Stimulated activated CD8-positive, alpha-beta memory T cell treated with anti-CD3 and anti-CD28 coated beads, Interleukin-7, amount 100 ng/mL, for 24 hours (primary cell): ENCODE measurements around the gene SLC36A2.
A peak's percentile ranks its signal among the peaks of the same experiment; 100 is the strongest.
"Not testable (repeated sequence)": the region's sequence is repeated elsewhere in the genome, so short reads cannot be mapped to it uniquely, and the experiment has no call there.

ENCODE experiments used
- DNase-seq: peaks from one replicate; pipeline ENCODE4 v3.0.0-alpha.2; 2020; ENCODE audit warnings: low read depth

Gene SLC36A2

DNA sequence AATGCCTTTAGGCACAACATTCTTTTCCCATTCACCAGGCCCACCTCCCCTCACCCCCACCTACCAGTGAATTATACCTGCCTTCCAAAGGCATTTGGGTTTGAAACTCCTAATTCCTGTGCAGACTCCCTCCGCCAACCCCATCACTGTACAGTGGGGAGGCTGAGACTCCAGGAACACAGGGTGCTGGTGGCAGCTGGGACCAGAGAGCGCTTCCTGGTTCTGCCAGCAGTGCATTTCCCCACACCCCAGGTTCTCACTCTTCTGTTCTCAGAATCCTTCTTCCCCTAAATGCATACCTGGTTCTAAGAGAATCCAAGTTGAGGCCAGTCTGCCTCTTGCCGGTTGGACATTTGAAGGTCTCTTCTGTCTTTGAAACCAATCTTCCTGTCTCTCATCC is 21.1 kb downstream of the SLC36A2 start:
- DNase-seq = no peak

GRCh38 chr5:151320481-151320880 is 26.9 kb downstream of the SLC36A2 start:
- DNase-seq = no peak

GRCh38 chr5:151318850-151319732 is 28.3 kb downstream of the SLC36A2 start:
- DNase-seq = no peak

GRCh38 chr5:151317871-151318270 is 29.5 kb downstream of the SLC36A2 start:
- DNase-seq = no peak

GRCh38 chr5:151315998-151316597 is 31.3 kb downstream of the SLC36A2 start:
- peak; percentile 22 for DNase-seq

DNA sequence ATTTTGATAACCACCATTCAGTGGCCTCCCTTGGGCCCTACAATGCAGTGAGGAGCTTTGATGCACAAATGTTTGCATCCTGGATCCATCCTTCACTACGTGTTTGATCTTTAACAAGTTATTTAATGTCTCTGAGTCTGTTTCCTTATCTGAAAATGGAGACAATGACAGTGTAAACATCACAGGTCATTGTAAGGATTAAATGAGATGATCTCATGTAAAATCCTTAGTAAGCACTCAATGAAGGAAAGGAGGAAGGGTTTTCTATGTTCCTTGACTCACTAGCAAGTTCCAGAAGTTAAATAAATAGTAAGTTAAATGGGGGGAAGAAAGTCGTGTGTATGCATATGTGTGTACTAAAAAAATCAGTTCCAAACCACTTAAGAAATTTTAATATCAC is 34.0 kb downstream of the SLC36A2 start:
- DNase-seq = no peak

- no peak for DNase-seq
Observed at GRCh38 chr5:151312756-151313324, 34.5 kb downstream of the SLC36A2 start.

DNA sequence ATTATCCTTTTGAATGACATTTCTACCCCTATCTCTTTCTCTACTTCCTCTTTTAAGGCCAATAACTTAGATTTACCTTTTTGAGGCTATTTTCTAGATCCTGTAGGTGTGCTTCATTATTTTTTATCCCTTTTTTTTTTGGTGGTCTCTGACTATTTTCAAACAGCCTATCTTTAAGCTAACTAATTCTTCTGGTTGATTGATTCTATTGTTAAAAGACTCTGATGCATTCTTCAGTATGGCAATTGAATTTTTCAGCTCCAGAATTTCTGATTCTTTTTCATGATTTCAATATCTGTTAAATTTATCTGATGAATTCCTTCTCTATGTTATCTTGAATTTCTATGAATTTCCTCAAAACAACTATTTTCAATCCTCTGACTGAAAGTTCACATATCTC is 36.4 kb downstream of the SLC36A2 start:
- DNase-seq = no peak

DNA sequence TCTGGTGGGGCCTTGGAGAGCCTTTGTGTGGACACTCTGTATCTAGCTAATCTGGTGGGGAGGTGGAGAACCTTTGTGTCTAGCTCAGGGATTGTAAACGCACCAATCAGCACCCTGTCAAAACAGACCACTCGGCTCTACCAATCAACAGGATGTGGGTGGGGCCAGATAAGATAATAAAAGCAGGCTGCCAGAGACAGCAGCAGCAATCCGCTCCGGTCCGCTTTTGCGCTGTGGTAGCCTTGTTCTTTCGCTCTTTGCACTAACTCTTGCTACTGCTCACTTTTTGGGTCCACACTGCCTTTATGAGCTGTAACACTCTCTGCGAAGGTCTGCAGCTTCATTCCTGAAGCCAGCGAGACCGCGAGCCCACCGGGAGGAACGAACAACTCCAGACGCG is 37.5 kb downstream of the SLC36A2 start:
- not testable (repeated sequence) for DNase-seq

GRCh38 chr5:151309266-151309665 is 38.1 kb downstream of the SLC36A2 start:
- not testable (repeated sequence) for DNase-seq

DNA sequence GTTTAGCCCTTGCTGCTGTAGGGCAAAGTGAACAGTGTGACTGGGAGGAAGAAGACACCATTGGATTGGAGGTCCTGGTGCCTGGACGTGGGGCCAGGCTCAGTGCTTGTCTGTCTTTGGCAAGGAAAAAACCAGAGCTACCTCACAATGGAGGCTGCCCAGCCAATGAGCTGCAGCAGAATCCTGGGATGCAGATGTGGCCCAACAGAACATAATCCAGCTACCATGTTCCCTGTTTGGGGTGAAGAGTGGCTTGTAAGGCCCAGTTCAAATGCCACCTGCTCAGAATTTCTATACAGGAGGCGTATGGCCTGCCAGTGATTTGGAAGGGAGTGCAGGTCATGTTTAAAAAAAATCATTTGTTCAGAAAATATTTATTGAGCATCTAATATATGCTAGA is 43.7 kb downstream of the SLC36A2 start, which contains the start of gene SLC36A3:
TSS of gene SLC36A3 (minus strand) at position 101 of the 400 bp plus-strand sequence. CDS start 412 bp downstream, outside the sequence.
- DNase-seq = no peak

GRCh38 chr5:151298063-151298855 is 49.1 kb downstream of the SLC36A2 start:
- DNase-seq = no peak

- no peak for DNase-seq
Observed at GRCh38 chr5:151296974-151297373, 50.4 kb downstream of the SLC36A2 start.

DNA sequence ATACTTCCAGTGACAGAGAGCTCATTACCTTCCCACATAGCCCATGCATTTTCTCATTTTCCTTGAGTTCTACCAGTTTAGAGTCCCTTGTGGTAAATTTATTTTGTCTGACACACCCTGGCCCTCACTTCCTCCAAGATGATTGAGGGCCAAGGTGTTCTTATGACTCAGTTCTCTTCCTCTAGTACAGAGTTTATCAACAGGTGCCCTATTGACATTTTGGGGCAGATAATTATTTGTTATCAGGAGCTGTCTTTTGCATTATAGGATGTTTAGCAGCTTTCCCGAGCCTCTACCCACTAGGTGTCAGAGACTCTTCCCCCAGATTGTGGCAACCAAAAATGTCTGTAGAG is 50.9 kb downstream of the SLC36A2 start:
- no peak for DNase-seq

DNA sequence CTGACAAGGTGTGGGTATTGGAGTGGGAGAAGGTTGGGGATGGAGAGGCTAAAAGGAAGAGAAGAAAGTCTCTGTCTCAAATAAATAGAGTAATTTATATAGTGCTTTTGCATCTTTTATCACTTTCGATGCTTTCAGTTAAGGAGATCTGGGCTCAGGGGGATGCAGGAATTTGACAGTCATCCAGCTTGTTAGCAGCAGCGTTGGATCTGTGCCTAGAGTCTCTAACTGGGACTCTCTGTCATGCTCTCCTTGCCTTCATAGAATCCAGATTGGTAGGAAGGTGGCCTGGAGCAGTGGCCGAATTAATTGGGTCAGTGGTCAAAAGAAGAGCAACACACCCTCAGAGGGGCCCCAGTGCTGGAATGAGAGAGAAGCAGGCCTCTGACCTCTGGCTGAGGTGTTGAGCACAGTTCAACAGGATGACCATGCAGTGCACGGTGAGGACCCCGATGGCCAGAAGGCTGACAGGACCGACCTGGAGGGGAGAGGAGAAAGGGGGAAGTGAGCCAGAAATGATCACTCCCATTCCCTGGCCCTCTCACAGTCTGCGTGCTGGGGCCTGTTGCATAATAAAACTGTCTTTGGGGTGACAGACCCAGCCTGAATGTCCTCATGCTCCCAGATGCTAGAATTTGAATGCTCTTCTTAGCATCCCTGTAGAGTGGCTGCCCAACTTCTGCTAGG is 51.4 kb downstream of the SLC36A2 start:
- no peak for DNase-seq

DNA sequence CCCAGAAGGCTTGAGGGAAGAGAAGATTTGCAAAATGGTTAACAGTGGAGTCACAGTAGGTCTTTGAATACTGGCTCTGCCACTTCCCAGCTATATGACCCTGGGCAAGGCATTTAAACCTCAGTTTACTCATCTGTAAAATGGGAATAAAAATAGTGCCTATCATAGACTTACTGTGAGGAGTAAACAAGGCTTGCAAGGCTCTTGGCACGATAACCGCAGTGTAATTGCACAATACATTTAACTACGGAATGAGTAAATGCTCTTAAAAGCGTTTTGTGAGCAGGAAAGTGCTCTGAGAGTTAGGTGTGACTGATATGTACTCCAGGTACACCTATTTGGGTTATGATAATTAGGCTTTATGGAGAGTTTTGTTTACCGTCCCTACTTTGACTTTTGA is 52.2 kb downstream of the SLC36A2 start:
- DNase-seq = no peak

DNA sequence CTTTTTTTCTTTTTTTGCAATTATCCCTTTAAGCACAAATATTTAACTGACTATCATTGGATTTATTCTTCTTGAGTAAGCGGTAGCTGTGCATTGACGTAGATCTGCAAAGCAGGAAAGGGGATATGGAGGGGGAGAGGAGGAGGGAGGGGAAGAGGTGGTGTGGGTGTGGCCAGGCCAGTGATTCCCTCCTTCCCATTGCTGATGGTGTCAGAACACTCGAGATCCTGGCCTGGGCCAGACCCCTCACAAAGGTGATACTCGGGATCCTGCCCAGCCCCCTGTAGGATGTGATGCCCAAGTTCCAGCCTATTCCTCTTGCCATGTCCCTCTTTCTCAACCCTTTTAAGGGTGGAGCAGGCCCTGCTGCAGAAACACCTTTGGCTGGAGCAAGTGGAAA is 53.7 kb downstream of the SLC36A2 start:
- no peak for DNase-seq

DNA sequence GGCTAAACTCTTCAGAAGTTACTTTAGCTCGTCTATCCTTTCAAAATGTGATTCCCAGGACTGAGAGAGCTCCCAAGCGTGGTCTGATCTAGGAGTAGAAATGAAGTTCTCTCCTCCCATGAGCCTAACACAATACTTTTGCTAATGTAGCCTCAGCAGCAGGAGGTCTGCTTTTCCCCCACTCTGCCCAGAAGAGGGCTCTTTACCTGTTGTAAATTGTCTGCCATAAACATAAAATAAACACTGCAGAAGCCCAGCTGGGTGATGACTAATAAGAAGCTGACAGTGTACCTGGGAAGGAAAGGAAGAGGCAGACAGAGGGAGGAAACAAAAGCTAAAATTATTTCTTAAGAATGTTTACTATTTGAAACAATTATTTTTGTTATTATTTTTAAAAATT is 59.2 kb downstream of the SLC36A2 start:
- no peak for DNase-seq

DNA sequence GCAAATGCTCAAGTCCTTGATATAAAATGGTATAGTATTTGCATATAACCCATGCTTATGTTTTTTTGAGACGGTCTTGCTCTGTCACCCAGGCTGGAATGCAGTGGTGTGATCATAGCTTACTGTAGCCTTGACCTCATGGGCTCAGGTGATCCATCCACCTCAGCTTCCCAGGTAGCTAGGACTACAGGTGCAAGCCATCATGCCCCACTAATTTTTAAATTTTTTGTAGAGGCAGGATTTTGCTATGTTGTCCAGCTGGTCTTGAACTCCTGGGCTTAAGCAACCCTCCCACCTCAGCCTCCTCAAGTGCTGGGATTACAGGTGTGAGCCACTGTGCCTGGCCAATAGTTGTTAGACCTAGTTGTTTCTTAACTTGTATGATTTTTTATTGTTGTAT is 61.1 kb downstream of the SLC36A2 start:
- no peak for DNase-seq

DNA sequence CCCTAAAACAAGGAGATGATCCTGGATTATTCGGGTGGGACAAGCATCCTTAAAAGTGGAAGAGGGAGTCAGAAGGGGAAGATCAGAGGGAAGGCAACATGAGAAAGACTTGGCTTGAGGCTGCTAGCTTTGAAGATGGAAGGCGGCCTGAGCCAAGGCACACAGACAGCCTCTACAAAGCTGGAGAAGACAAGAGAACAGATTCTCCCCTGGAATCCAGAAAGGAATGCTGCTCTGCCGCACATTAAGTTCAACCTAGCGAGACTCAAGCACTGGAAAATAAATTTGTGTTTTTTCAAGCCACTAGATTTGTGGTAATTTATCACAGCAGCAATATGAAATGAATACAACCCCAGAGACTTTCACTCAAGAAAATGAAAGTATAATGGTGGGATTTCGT is 61.7 kb downstream of the SLC36A2 start:
- DNase-seq = no peak

GRCh38 chr5:151284392-151284967 is 62.9 kb downstream of the SLC36A2 start:
- no peak for DNase-seq
